SK-N-SH (cell line): ENCODE results near the gene SARDH. TPM values are rescaled to one million over a fixed set of nuclear protein-coding genes. Genes with fewer than 3 reads are reported as not detected.
A peak's percentile ranks its signal among the peaks of the same experiment; 100 is the strongest.

Experiments used
- CTCF ChIA-PET: fragments of 300-600, 350-600 bp; formaldehyde crosslinking; extraction: SDS; loops from one replicate; lab custom pipeline; 2021; lab: Yijun Ruan, JAX
- POLR2A ChIA-PET: fragments of 350-600 bp; sonication (Branson Sonifier 250); formaldehyde crosslinking; extraction: SDS; loops from one replicate; lab custom pipeline; 2020; ENCODE audit warnings: antibody characterized with exemption, inconsistent platforms; lab: Yijun Ruan, JAX
- DNase-seq: peaks from one replicate; pipeline ENCODE4 v3.0.0; 2012
- H2AFZ ChIP-seq: fragments of 200-600 bp; sonication (generic); 2 replicates; pipeline ENCODE4 v1.8.1; 2016; ENCODE audit warnings: antibody characterized with exemption, mild to moderate bottlenecking, low read depth
- H3F3A ChIP-seq: fragments of 200-600 bp; sonication (generic); replicated peaks from 2 replicates; pipeline ENCODE3; 2016; ENCODE audit warnings: antibody characterized with exemption, mild to moderate bottlenecking; ENCODE audit not compliant: insufficient read depth
- H3K27ac ChIP-seq, 2 experiments: fragments of 200-500 bp in 1 of 2; fragments of 200-600 bp in 1 of 2; sonication (Bioruptor generic) in 1 of 2; sonication (generic), shearing (Covaris generic) in 1 of 2; 2 replicates each; pipeline versions ENCODE4 v1.5.1 to v1.6.1; 2014 to 2016; ENCODE audit warnings: low read depth in 2 of 2, inconsistent platforms in 1 of 2, low read length in 1 of 2, mild to moderate bottlenecking in 1 of 2, mixed read lengths in 1 of 2
- H3K27me3 ChIP-seq: fragments of 200-600 bp; sonication (generic), shearing (Covaris generic); 2 replicates; pipeline ENCODE4 v1.6.1; 2016; ENCODE audit warnings: mixed run types; ENCODE audit not compliant: insufficient read depth
- H3K36me3 ChIP-seq, 2 experiments: fragments of 200-500 bp in 1 of 2; fragments of 200-600 bp in 1 of 2; sonication (Bioruptor generic) in 1 of 2; sonication (generic) in 1 of 2; replicated peaks in 1 of 2; 2 replicates each; pipeline versions ENCODE3 to v1.5.1; 2014 to 2016; ENCODE audit warnings: low read length in 1 of 2, mild to moderate bottlenecking in 1 of 2; ENCODE audit not compliant: insufficient read depth in 2 of 2, control insufficient read depth in 1 of 2
- H3K4me1 ChIP-seq, 2 experiments: fragments of 200-500 bp in 1 of 2; fragments of 200-600 bp in 1 of 2; sonication (Bioruptor generic) in 1 of 2; sonication (generic), shearing (Covaris generic) in 1 of 2; 2 replicates each; pipeline versions ENCODE4 v1.5.1 to v1.6.1; 2014 to 2016; ENCODE audit warnings: low read depth in 1 of 2, low read length in 1 of 2, mixed run types in 1 of 2; ENCODE audit not compliant: insufficient read depth in 2 of 2, control insufficient read depth in 1 of 2
- H3K4me2 ChIP-seq: fragments of 200-600 bp; sonication (generic), shearing (Covaris generic); 2 replicates; pipeline ENCODE4 v1.6.1; 2017; ENCODE audit warnings: mixed run types
- H3K4me3 ChIP-seq, 2 experiments: fragments of 200-500 bp in 1 of 2; fragments of 200-600 bp in 1 of 2; sonication (Bioruptor generic) in 1 of 2; sonication (generic), shearing (Covaris generic) in 1 of 2; 2 replicates each; pipeline versions ENCODE4 v1.5.1 to v1.8.1; 2014 to 2016; ENCODE audit warnings: low read depth in 2 of 2, inconsistent platforms in 1 of 2, low read length in 1 of 2, mild to moderate bottlenecking in 1 of 2, mixed read lengths in 1 of 2, moderate library complexity in 1 of 2
- H3K79me2 ChIP-seq: fragments of 200-600 bp; sonication (generic); 2 replicates; pipeline ENCODE4 v1.8.1; 2017; ENCODE audit warnings: mild to moderate bottlenecking; ENCODE audit not compliant: insufficient read depth
- H3K9ac ChIP-seq: fragments of 200-600 bp; sonication (generic); 2 replicates; pipeline ENCODE4 v1.6.1; 2017; ENCODE audit warnings: mixed run types
- H3K9me2 ChIP-seq: fragments of 200-600 bp; sonication (generic); 2 replicates; pipeline ENCODE4 v1.6.1; 2017; ENCODE audit warnings: mixed run types
- H3K9me3 ChIP-seq: fragments of 200-600 bp; sonication (generic); 2 replicates; pipeline ENCODE4 v1.6.1; 2017; ENCODE audit warnings: mixed run types, mild to moderate bottlenecking, moderate library complexity
- H4K20me1 ChIP-seq: fragments of 200-600 bp; sonication (generic); 2 replicates; pipeline ENCODE4 v1.6.1; 2017; ENCODE audit warnings: mild to moderate bottlenecking, mixed run types; ENCODE audit not compliant: insufficient read depth
- EP300 ChIP-seq, 2 experiments: IDR thresholded peaks; 2 replicates each; pipeline versions ENCODE4 v1.4.0 to v1.6.1; 2012; ENCODE audit warnings: borderline replicate concordance in 1 of 2, low read depth in 1 of 2, low read length in 1 of 2
- FOSL2 ChIP-seq: IDR thresholded peaks from 2 replicates; pipeline ENCODE4 v1.4.0; 2012; ENCODE audit warnings: low read depth, mild to moderate bottlenecking, moderate library complexity, borderline replicate concordance
- FOXJ3 ChIP-seq: sonication (generic); formaldehyde crosslinking; IDR thresholded peaks from 2 replicates; pipeline ENCODE4 v1.5.1; 2020; ENCODE audit warnings: mild to moderate bottlenecking, missing genetic modification reagents
- FOXM1 ChIP-seq: IDR thresholded peaks from 2 replicates; pipeline ENCODE4 v1.4.0; 2012; ENCODE audit warnings: low read depth, mild to moderate bottlenecking
- GATA2 ChIP-seq: sonication (generic); formaldehyde crosslinking; IDR thresholded peaks from 2 replicates; pipeline ENCODE4 v1.5.0; 2020; ENCODE audit warnings: mild to moderate bottlenecking, missing genetic modification reagents
- IRF3 ChIP-seq: fragments of 150-350 bp; IDR thresholded peaks from 2 replicates; pipeline ENCODE4 v1.6.1; 2016; ENCODE audit warnings: mild to moderate bottlenecking, low read depth, low read length
- JUND ChIP-seq: IDR thresholded peaks from 2 replicates; pipeline ENCODE4 v1.4.0; 2012
- MXI1 ChIP-seq: IDR thresholded peaks from 2 replicates; pipeline ENCODE4 v1.6.1; 2012; ENCODE audit warnings: mild to moderate bottlenecking, low read depth, low read length, improper control_type of control experiment
- NRF1 ChIP-seq: IDR thresholded peaks from 2 replicates; pipeline ENCODE4 v1.6.1; 2012; ENCODE audit warnings: low read depth, mild to moderate bottlenecking, low read length
- RFX5 ChIP-seq: IDR thresholded peaks from 2 replicates; pipeline ENCODE4 v1.6.1; 2012; ENCODE audit warnings: mild to moderate bottlenecking, improper control_type of control experiment, low read length
- RXRA ChIP-seq: IDR thresholded peaks from 2 replicates; pipeline ENCODE4 v1.4.0; 2012; ENCODE audit warnings: low read depth, mild to moderate bottlenecking, borderline replicate concordance
- SIN3A ChIP-seq: IDR thresholded peaks from 2 replicates; pipeline ENCODE4 v1.6.1; 2012; ENCODE audit warnings: low read depth, mild to moderate bottlenecking, low read length, moderate library complexity, borderline replicate concordance
- TAF1 ChIP-seq: IDR thresholded peaks from 2 replicates; pipeline ENCODE4 v1.6.1; 2012; ENCODE audit warnings: low read depth, mild to moderate bottlenecking, low read length, moderate library complexity, borderline replicate concordance
- TEAD4 ChIP-seq: IDR thresholded peaks from 2 replicates; pipeline ENCODE4 v1.4.0; 2012; ENCODE audit warnings: mild to moderate bottlenecking, borderline replicate concordance; ENCODE audit not compliant: insufficient read depth
- USF2 ChIP-seq: fragments of 150-350 bp; IDR thresholded peaks from 2 replicates; pipeline ENCODE4 v1.6.1; 2017; ENCODE audit warnings: antibody characterized with exemption, low read length, low read depth, borderline replicate concordance
- WGBS: methylation state at CpG from one replicate; pipeline ENCODE4 v1.1.6; 2017; ENCODE audit warnings: low lambda C conversion rate; 5-methylcytosine and 5-hydroxymethylcytosine counted together
- polyA plus RNA-seq, 3 experiments: library from polyadenylated mRNA; depleted of rRNA; stranded (reverse); fragments of >200 nt; gene quantifications; 2 replicates each; pipeline ENCODE4 v1.2.3, GENCODE V29; 2012
- TF ChIP-seq, protein P1 (sequence below): IDR thresholded peaks from 2 replicates; pipeline ENCODE4 v1.4.0; 2012; ENCODE audit warnings: low read depth, borderline replicate concordance
- TF ChIP-seq, protein P2 (sequence below): IDR thresholded peaks from 2 replicates; pipeline ENCODE4; 2012

The SARDH gene
- polyA plus RNA-seq, 1 of the 3 experiments (the other 2 are of a cell fraction), result 5.9 TPM

DNA sequence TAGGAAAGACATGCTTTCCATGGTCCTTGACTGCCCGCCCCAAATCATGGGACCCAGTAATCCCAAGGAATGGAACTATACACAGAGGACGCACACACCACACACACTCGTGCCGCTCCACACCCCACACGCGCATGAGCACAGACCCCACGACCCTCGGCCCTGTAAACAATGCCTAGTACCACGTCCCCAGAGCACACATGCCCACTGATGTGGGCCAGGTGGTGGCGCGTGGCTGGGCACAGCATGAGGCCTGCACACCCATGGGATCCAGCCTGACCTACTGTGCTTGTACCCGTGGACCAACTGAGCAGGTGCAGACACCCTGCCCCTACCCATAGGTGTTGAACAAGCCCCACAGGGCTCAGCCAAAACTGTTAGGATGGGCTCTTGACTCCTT is 101.2 kb downstream of the SARDH start:
- 30% methylated on average over 10 of the region's 12 CpGs for WGBS
- Histone ChIP-seq H3F3A (no peaks in the 10 kb centered on the region), H4K20me1 (no peaks in the 10 kb centered on the region), H3K4me3 (peak overlapping the region in 1 of 2 experiments; percentile 64; a peak in 2 of 4 replicates), H3K9me3 (no peaks in the 10 kb centered on the region), H3K79me2 (no peaks in the 10 kb centered on the region), H2AFZ (no peak overlapping the region), H3K36me3 (peaks cover 0 to 4% of the 10 kb centered on the region in 2 experiments), H3K9ac (no peak overlapping the region), H3K4me2 (no peak overlapping the region), H3K4me1 (peaks cover 0 to 71% of the 10 kb centered on the region in 2 experiments; a peak in 2 of 4 replicates), H3K27ac (peak overlapping the region in 1 of 2 experiments; percentile 100; a peak in 2 of 4 replicates), H3K27me3 (peaks cover 48% of the 10 kb centered on the region), H3K9me2 (no peaks in the 10 kb centered on the region)
- peak; percentile 41 for DNase-seq
- ChIA-PET CTCF (interaction anchor here (1.0 to 4.3 kb wide), 10 partner anchors 11 to 150 kb away, joined by 3 to 26 read pairs (median 4); partner anchors contain the start of gene ADAMTSL2), POLR2A (interaction anchor here (0.9 to 16.4 kb wide), 19 partner anchors 8 to 105 kb away, joined by 3 to 261 read pairs (median 13); partner anchors contain the start of genes ADAMTSL2 and FAM163B)
- peak; percentile 56 for TF ChIP-seq MXI1
- TF ChIP-seq SIN3A, result no peak

GRCh38 chr9:133635533-133636531 is 102.3 kb downstream of the SARDH start, which contains the start of gene DBH:
Gene DBH (plus strand): TSS chr9:133636363. CDS start chr9:133636372, 9 bp downstream.
- peaks cover 48% of the 10 kb centered on the region for H3K27me3 ChIP-seq
- ChIA-PET POLR2A (interaction anchor here (0.6 to 16.4 kb wide), 29 partner anchors 8 to 176 kb away, joined by 3 to 261 read pairs (median 6); partner anchors contain the start of genes ADAMTSL2, CACFD1 and FAM163B), CTCF (interaction anchor here (0.6 to 4.3 kb wide), 17 partner anchors 28 to 392 kb away, joined by 3 to 26 read pairs (median 3); partner anchors contain the start of gene ADAMTSL2)
- H3K36me3 ChIP-seq, result peaks cover 0 to 4% of the 10 kb centered on the region in 2 experiments
- H3K9ac ChIP-seq, result no peak within 1 kb of the TSS
- peak within 1 kb of the TSS in 1 of 2 experiments; percentile 100; a peak in 2 of 4 replicates for H3K27ac ChIP-seq
- H3K9me3 ChIP-seq, result no peaks in the 10 kb centered on the region
- no peaks in the 10 kb centered on the region for H3K79me2 ChIP-seq
- H4K20me1 ChIP-seq, result no peaks in the 10 kb centered on the region
- no peak within 1 kb of the TSS for H3K4me2 ChIP-seq
- peaks cover 0 to 71% of the 10 kb centered on the region in 2 experiments; a peak in 2 of 4 replicates for H3K4me1 ChIP-seq
- no peaks in the 10 kb centered on the region for H3F3A ChIP-seq
- WGBS, result 33% methylated on average over 22 of the region's 24 CpGs
- H3K9me2 ChIP-seq, result no peaks in the 10 kb centered on the region
- peak within 1 kb of the TSS in 1 of 2 experiments; percentile 64; a peak in 2 of 4 replicates for H3K4me3 ChIP-seq
- DNase-seq, result peak; percentile 96
- H2AFZ ChIP-seq, result no peak within 1 kb of the TSS
- no peak for TF ChIP-seq SIN3A
- no peak for TF ChIP-seq TAF1
- TF ChIP-seq MXI1, result peak; percentile 93
- no peak for TF ChIP-seq FOXM1
- peak; percentile 82 for TF ChIP-seq GATA2 (CRISPR knock-in tag)
- TF ChIP-seq, protein P1, sequence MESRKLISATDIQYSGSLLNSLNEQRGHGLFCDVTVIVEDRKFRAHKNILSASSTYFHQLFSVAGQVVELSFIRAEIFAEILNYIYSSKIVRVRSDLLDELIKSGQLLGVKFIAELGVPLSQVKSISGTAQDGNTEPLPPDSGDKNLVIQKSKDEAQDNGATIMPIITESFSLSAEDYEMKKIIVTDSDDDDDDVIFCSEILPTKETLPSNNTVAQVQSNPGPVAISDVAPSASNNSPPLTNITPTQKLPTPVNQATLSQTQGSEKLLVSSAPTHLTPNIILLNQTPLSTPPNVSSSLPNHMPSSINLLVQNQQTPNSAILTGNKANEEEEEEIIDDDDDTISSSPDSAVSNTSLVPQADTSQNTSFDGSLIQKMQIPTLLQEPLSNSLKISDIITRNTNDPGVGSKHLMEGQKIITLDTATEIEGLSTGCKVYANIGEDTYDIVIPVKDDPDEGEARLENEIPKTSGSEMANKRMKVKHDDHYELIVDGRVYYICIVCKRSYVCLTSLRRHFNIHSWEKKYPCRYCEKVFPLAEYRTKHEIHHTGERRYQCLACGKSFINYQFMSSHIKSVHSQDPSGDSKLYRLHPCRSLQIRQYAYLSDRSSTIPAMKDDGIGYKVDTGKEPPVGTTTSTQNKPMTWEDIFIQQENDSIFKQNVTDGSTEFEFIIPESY, result no peak
- peak; percentile 97 for TF ChIP-seq FOXJ3 (CRISPR knock-in tag)
- no peak for TF ChIP-seq JUND
- TF ChIP-seq RXRA, result no peak
- no peak for TF ChIP-seq NRF1
- no peak for TF ChIP-seq RFX5
- TF ChIP-seq, protein P2, sequence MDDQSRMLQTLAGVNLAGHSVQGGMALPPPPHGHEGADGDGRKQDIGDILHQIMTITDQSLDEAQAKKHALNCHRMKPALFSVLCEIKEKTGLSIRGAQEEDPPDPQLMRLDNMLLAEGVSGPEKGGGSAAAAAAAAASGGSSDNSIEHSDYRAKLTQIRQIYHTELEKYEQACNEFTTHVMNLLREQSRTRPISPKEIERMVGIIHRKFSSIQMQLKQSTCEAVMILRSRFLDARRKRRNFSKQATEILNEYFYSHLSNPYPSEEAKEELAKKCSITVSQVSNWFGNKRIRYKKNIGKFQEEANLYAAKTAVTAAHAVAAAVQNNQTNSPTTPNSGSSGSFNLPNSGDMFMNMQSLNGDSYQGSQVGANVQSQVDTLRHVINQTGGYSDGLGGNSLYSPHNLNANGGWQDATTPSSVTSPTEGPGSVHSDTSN, result no peak
- peak; percentile 40; the same call in 1 of the 2 replicates for TF ChIP-seq USF2
- TF ChIP-seq TEAD4, result 0 out of 2 replicates have a peak, but pooled peaks have one; percentile 41
- TF ChIP-seq FOSL2, result no peak
- TF ChIP-seq IRF3, result no peak
- TF ChIP-seq EP300 (IDR thresholded peaks at IDR 0.05; ENCODE audit: borderline replicate concordance in 1 of 2, low read depth in 1 of 2, low read length in 1 of 2), result peak in 1 of 2 experiments; percentile 99; a peak in 2 of 4 replicates
